CD14-positive monocyte (primary cell): ENCODE results near the gene NSMCE1. TPM values are rescaled to one million over a fixed set of nuclear protein-coding genes. Genes with fewer than 3 reads are reported as not detected.

ENCODE experiments used
- DNase-seq, 3 donors: peaks; one replicate each; pipeline ENCODE4 v3.0.0-alpha.2; 2011 to 2022
- H2AFZ ChIP-seq: 2 replicates; pipeline ENCODE4 v1.6.0; 2012; ENCODE audit warnings: mild to moderate bottlenecking, low read depth, low read length, inconsistent platforms; ENCODE audit not compliant: insufficient read depth, poor library complexity, severe bottlenecking
- H3K27ac ChIP-seq, 2 donors: 1 replicate in 1 of 2; 2 replicates in 1 of 2; pipeline ENCODE4 v1.5.1; 2012 to 2013; ENCODE audit warnings: low read length in 2 of 2, control low read depth in 1 of 2, inconsistent platforms in 1 of 2, low read depth in 1 of 2, mild to moderate bottlenecking in 1 of 2
- H3K27me3 ChIP-seq, 2 donors: one replicate each; pipeline versions ENCODE4 v1.6.0 to v1.6.1; 2011 to 2013; ENCODE audit warnings: low read length in 2 of 2; ENCODE audit not compliant: control insufficient read depth in 2 of 2, insufficient read depth in 2 of 2
- H3K36me3 ChIP-seq, 2 donors: replicated peaks in 1 of 2; 1 replicate in 1 of 2; 2 replicates in 1 of 2; pipeline versions ENCODE4 v1.5.1 to v1.6.1; 2012 to 2013; ENCODE audit warnings: low read length in 2 of 2, control low read depth in 1 of 2, inconsistent platforms in 1 of 2, mild to moderate bottlenecking in 1 of 2; ENCODE audit not compliant: insufficient read depth in 2 of 2, control insufficient read depth in 1 of 2
- H3K4me1 ChIP-seq, 2 donors: 1 replicate in 1 of 2; 2 replicates in 1 of 2; pipeline versions ENCODE4 v1.5.1 to v1.6.1; 2012 to 2013; ENCODE audit warnings: low read length in 2 of 2, control low read depth in 1 of 2, inconsistent platforms in 1 of 2, mild to moderate bottlenecking in 1 of 2, moderate library complexity in 1 of 2; ENCODE audit not compliant: insufficient read depth in 2 of 2, control insufficient read depth in 1 of 2
- H3K4me2 ChIP-seq: replicated peaks from 2 replicates; pipeline ENCODE3; 2012; ENCODE audit warnings: low read length, moderate library complexity, mild to moderate bottlenecking; ENCODE audit not compliant: poor library complexity, severe bottlenecking; ENCODE audit errors: extremely low read depth
- H3K4me3 ChIP-seq, 3 experiments: fragments of 200-600 bp in 1 of 3; sonication (generic) in 1 of 3; replicated peaks in 1 of 3; 1 replicate in 2 of 3; 2 replicates in 1 of 3; pipeline ENCODE4 v1.5.1; 2011 to 2013; ENCODE audit warnings: low read length in 3 of 3, mild to moderate bottlenecking in 3 of 3, control low read depth in 2 of 3, low read depth in 2 of 3, inconsistent platforms in 1 of 3, moderate library complexity in 1 of 3
- H3K79me2 ChIP-seq: 2 replicates; pipeline ENCODE4 v1.6.0; 2012; ENCODE audit warnings: mild to moderate bottlenecking, control low read depth, inconsistent platforms, low read length, moderate library complexity; ENCODE audit not compliant: insufficient read depth
- H3K9ac ChIP-seq: 2 replicates; pipeline ENCODE4 v1.6.0; 2017; ENCODE audit warnings: low read length, mild to moderate bottlenecking; ENCODE audit not compliant: insufficient read depth, poor library complexity, severe bottlenecking
- H3K9me3 ChIP-seq, 2 donors: replicated peaks in 1 of 2; 1 replicate in 1 of 2; 2 replicates in 1 of 2; pipeline versions ENCODE4 v1.5.1 to v1.6.1; 2012 to 2013; ENCODE audit warnings: low read length in 2 of 2, control low read depth in 1 of 2; ENCODE audit not compliant: control insufficient read depth in 1 of 2, insufficient read depth in 1 of 2
- H4K20me1 ChIP-seq: 2 replicates; pipeline ENCODE4 v1.6.0; 2012; ENCODE audit warnings: mild to moderate bottlenecking, low read length, control low read depth, moderate library complexity; ENCODE audit not compliant: insufficient read depth
- H3K27ac Mint-ChIP-seq, 7 donors: one replicate each; pipeline ENCODE4 v1.8.0; 2020; ENCODE audit warnings: mild to moderate bottlenecking in 7 of 7, mixed read lengths in 7 of 7, moderate library complexity in 6 of 7, inconsistent platforms in 2 of 7
- H3K27me3 Mint-ChIP-seq, 3 donors: one replicate each; pipeline ENCODE4 v1.8.0; 2021 to 2022; ENCODE audit warnings: low read depth in 3 of 3, mild to moderate bottlenecking in 3 of 3, mixed read lengths in 3 of 3, moderate library complexity in 3 of 3, inconsistent platforms in 1 of 3
- H3K36me3 Mint-ChIP-seq, 2 donors: one replicate each; pipeline ENCODE4 v1.8.0; 2020; ENCODE audit warnings: mixed read lengths in 2 of 2, inconsistent platforms in 1 of 2, mild to moderate bottlenecking in 1 of 2
- H3K4me1 Mint-ChIP-seq: one replicate; pipeline ENCODE4 v1.8.0; 2020; ENCODE audit warnings: mild to moderate bottlenecking, mixed read lengths
- H3K4me3 Mint-ChIP-seq, 2 donors: one replicate each; pipeline ENCODE4 v1.8.0; 2020; ENCODE audit warnings: mild to moderate bottlenecking in 2 of 2, mixed read lengths in 2 of 2, moderate library complexity in 1 of 2
- H3K9me3 Mint-ChIP-seq, 7 donors: one replicate each; pipeline ENCODE4 v1.8.0; 2020 to 2022; ENCODE audit warnings: mixed read lengths in 7 of 7, mild to moderate bottlenecking in 6 of 7, moderate library complexity in 6 of 7, inconsistent platforms in 2 of 7
- WGBS: methylation state at CpG from one replicate; pipeline ENCODE4 v1.1.5; 2013; ENCODE audit warnings: missing lambda C conversion rate; ENCODE audit not compliant: insufficient coverage; 5-methylcytosine and 5-hydroxymethylcytosine counted together
- intact Hi-C, 2 donors: fragments of 100-400 bp; cut with micrococcal nuclease; formaldehyde crosslinking; loops; one replicate each; pipeline versions ENCODE4 v1.15.0 to v1.15.1; 2023
- polyA plus RNA-seq, 3 donors: library from polyadenylated mRNA; depleted of rRNA in 1 of 3; unstranded in 2 of 3; stranded (reverse) in 1 of 3; fragments of 300-500 nt in 2 of 3; fragments of >200 nt in 1 of 3; fragmentation: Illumina TruSeq in 2 of 3; gene quantifications; 1 replicate in 2 of 3; 2 replicates in 1 of 3; pipeline ENCODE4 v1.2.3, GENCODE V29; 2012 to 2021
- TF ChIP-seq, protein P1 (sequence below): fragments of 200-600 bp; IDR thresholded peaks from one replicate; pipeline ENCODE4 v1.8.0; 2022; ENCODE audit warnings: antibody characterized with exemption, mild to moderate bottlenecking

The NSMCE1 gene
- polyA plus RNA-seq, 3 donors = 19.6 to 85.2 (median 82.6) TPM

DNA sequence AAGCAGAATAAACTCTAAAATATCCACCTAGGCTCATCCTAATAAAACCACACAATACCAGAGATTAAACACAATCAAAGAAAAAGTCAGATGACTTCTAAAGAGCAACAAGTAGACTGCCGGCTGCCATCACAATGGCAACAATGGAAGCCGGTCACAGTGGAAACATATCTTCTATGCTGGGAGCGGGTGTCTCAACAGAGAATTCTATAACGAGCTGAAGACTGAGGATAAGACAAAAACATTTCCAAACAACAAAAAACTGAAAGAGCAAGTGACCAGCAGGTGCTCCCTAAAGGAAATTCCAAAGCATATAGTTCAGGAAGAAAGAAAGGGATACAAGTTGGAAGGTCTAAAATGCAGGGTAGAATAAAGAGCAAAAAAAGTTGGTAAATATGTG lies 8.9 kb downstream of the NSMCE1 start:
- Mint-ChIP-seq H3K27me3 (peaks cover 0 to 2% (median 0%) of the 10 kb centered on the region in 3 donors), H3K4me1 (peaks cover 30% of the 10 kb centered on the region), H3K4me3 (no peak overlapping the region), H3K27ac (no peak overlapping the region), H3K36me3 (peaks cover 35 to 38% of the 10 kb centered on the region in 2 donors), H3K9me3 (no peaks in the 10 kb centered on the region)
- intact Hi-C loops = loop anchor here in 1 of 2 donors (10.0 kb wide), 1 partner anchor 55 kb away; the partner anchor contains the start of gene IL4R
- H2AFZ ChIP-seq = no peak overlapping the region
- H3K9ac ChIP-seq = no peak overlapping the region
- H3K4me1 ChIP-seq = peaks cover 19 to 32% of the 10 kb centered on the region in 2 donors
- H3K79me2 ChIP-seq = peaks cover 26% of the 10 kb centered on the region
- no peak for DNase-seq
- H3K27ac ChIP-seq = no peak overlapping the region
- TF ChIP-seq, protein P1, sequence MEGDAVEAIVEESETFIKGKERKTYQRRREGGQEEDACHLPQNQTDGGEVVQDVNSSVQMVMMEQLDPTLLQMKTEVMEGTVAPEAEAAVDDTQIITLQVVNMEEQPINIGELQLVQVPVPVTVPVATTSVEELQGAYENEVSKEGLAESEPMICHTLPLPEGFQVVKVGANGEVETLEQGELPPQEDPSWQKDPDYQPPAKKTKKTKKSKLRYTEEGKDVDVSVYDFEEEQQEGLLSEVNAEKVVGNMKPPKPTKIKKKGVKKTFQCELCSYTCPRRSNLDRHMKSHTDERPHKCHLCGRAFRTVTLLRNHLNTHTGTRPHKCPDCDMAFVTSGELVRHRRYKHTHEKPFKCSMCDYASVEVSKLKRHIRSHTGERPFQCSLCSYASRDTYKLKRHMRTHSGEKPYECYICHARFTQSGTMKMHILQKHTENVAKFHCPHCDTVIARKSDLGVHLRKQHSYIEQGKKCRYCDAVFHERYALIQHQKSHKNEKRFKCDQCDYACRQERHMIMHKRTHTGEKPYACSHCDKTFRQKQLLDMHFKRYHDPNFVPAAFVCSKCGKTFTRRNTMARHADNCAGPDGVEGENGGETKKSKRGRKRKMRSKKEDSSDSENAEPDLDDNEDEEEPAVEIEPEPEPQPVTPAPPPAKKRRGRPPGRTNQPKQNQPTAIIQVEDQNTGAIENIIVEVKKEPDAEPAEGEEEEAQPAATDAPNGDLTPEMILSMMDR = no peak
- no peaks in the 10 kb centered on the region for H3K9me3 ChIP-seq
- H3K4me3 ChIP-seq = no peak overlapping the region
- H4K20me1 ChIP-seq = no peaks in the 10 kb centered on the region
- WGBS = 100% methylated on average over 2 of the region's 4 CpGs
- H3K4me2 ChIP-seq = no peak overlapping the region
- no peaks in the 10 kb centered on the region for H3K27me3 ChIP-seq
- peaks cover 21 to 30% of the 10 kb centered on the region in 2 donors for H3K36me3 ChIP-seq

- no peak overlapping the region for H3K4me3 ChIP-seq
- peaks cover 14 to 20% of the 10 kb centered on the region in 2 donors for H3K4me1 ChIP-seq
- H4K20me1 ChIP-seq = no peaks in the 10 kb centered on the region
- no CpG with 5 or more reads among the region's 3 CpGs for WGBS
- no peaks in the 10 kb centered on the region for H3K27me3 ChIP-seq
- H3K27ac ChIP-seq = no peak overlapping the region
- Mint-ChIP-seq H3K9me3 (no peaks in the 10 kb centered on the region), H3K4me3 (no peak overlapping the region), H3K36me3 (peaks cover 45 to 47% of the 10 kb centered on the region in 2 donors), H3K4me1 (peaks cover 24% of the 10 kb centered on the region), H3K27ac (no peak overlapping the region), H3K27me3 (peaks cover 0 to 2% (median 0%) of the 10 kb centered on the region in 3 donors)
- H3K36me3 ChIP-seq = peaks cover 21 to 44% of the 10 kb centered on the region in 2 donors
- H3K4me2 ChIP-seq = no peak overlapping the region
- no peaks in the 10 kb centered on the region for H3K9me3 ChIP-seq
- TF ChIP-seq, protein P1 = no peak
- no peak for DNase-seq
- no peak overlapping the region for H3K9ac ChIP-seq
- H2AFZ ChIP-seq = no peak overlapping the region
- intact Hi-C loops = no loop called here
- peaks cover 31% of the 10 kb centered on the region for H3K79me2 ChIP-seq
Measured at GRCh38 chr16:27258241-27258734, 10.3 kb downstream of the NSMCE1 start.
